DOHH2 (cell line): ENCODE measurements around the gene RIMBP2.
"Not testable (repeated sequence)": the region's sequence is repeated elsewhere in the genome, so short reads cannot be mapped to it uniquely, and the experiment has no call there.

Experiments
- EZH2phosphoT487 ChIP-seq: fragments of 200-600 bp; sonication (generic); IDR thresholded peaks from 2 replicates; pipeline ENCODE4 v1.6.1; 2017; ENCODE audit warnings: borderline replicate concordance, mild to moderate bottlenecking, antibody characterized with exemption, low read length, moderate library complexity, mixed read lengths
- TF ChIP-seq, protein P1 (sequence below): fragments of 200-600 bp; sonication (generic); IDR thresholded peaks from one replicate; pipeline ENCODE4 v1.5.1; 2014; ENCODE audit warnings: antibody characterized with exemption, mild to moderate bottlenecking, low read depth, low read length; ENCODE audit not compliant: poor library complexity, severe bottlenecking

DNA sequence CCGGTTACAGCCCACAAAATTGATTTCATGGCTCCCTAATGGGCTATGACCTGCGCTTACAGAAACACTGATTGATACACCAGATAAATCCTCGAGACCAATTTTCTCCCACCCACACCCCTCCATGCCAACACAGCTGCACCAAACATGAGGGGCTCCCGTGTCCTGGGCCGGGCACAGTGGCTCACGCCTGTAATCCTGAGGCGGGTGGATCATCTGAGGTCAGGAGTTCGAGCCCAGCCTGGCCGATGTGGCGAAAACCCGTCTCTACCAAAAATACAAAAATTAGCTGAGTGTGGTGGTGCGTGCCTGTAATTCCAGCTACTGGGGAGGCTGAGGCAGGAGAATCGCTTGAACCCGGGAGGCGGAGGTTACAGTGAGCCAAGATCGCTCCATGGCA is 27.1 kb downstream of the RIMBP2 start:
- TF ChIP-seq, protein P1, sequence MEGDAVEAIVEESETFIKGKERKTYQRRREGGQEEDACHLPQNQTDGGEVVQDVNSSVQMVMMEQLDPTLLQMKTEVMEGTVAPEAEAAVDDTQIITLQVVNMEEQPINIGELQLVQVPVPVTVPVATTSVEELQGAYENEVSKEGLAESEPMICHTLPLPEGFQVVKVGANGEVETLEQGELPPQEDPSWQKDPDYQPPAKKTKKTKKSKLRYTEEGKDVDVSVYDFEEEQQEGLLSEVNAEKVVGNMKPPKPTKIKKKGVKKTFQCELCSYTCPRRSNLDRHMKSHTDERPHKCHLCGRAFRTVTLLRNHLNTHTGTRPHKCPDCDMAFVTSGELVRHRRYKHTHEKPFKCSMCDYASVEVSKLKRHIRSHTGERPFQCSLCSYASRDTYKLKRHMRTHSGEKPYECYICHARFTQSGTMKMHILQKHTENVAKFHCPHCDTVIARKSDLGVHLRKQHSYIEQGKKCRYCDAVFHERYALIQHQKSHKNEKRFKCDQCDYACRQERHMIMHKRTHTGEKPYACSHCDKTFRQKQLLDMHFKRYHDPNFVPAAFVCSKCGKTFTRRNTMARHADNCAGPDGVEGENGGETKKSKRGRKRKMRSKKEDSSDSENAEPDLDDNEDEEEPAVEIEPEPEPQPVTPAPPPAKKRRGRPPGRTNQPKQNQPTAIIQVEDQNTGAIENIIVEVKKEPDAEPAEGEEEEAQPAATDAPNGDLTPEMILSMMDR = not testable (repeated sequence)
- not testable (repeated sequence) for TF ChIP-seq EZH2phosphoT487
